Activated naive CD4-positive, alpha-beta T cell treated with anti-CD3 and anti-CD28 coated beads, Interleukin-2, amount 50 U/mL, for 24 hours (primary cell): ENCODE results near the gene NGF.
"Not testable (repeated sequence)": the region's sequence is repeated elsewhere in the genome, so short reads cannot be mapped to it uniquely, and the experiment has no call there.

Experiments
- H3K27ac Mint-ChIP-seq: one replicate; pipeline ENCODE4 v1.8.0; 2021; ENCODE audit warnings: mild to moderate bottlenecking, mixed read lengths
- H3K27me3 Mint-ChIP-seq: one replicate; pipeline ENCODE4 v1.8.0; 2021; ENCODE audit warnings: mixed read lengths
- H3K36me3 Mint-ChIP-seq: one replicate; pipeline ENCODE4 v1.8.0; 2021; ENCODE audit warnings: mixed read lengths
- H3K4me1 Mint-ChIP-seq: one replicate; pipeline ENCODE4 v1.8.0; 2021; ENCODE audit warnings: mixed read lengths
- H3K4me3 Mint-ChIP-seq: one replicate; pipeline ENCODE4 v1.8.0; 2021; ENCODE audit warnings: mild to moderate bottlenecking, mixed read lengths
- H3K9me3 Mint-ChIP-seq: one replicate; pipeline ENCODE4 v1.8.0; 2021; ENCODE audit warnings: mixed read lengths

The NGF gene

DNA sequence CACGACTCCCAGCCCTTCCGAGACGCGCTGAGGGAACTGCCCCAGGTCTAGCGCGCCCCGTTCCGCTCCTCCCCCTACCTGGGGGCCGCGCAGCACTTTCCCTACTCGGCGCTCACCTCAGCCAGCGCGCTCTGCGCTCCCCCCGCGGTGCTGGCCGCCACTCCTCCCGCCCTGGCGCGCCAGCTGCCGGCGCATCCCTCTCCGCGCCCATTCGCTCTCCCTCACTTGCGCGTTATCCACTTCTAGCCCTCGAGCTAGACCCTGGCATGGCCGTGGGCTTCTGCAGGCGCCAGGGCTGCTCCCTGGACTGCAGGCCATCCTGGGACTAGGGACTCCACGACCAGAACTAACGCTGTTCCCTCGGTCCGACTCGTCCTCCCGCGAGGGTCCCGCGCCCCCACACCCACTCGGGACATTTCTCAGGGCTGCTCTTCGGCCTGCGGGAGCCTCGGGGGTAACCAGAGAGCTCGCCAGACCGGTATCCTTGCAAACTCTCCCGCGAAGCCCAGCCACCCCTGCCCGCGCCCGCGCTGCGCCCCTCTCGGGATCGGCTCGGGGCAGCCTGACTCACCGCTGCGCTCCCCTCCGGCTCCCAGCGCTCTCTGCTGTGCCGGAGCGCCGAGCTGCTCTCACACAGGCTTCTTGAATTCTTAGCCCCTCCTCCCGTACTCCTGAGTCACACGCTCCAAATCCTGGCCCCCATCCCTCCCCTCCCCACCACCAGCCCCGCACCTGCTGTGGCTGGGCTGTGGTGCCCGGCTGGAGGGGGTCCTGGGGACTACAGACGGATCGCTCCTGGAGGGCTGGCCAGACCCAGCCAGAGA, at the start of gene NGF:
NGF (minus strand) TSS at position 617 of the 824 bp plus-strand sequence. CDS start 51,454 bp downstream, outside the sequence.
- H3K27me3 Mint-ChIP-seq, result peaks cover 31% of the 10 kb centered on the region
- H3K27ac Mint-ChIP-seq, result no peak within 1 kb of the TSS
- H3K4me3 Mint-ChIP-seq, result no peak within 1 kb of the TSS
- no peaks in the 10 kb centered on the region for H3K36me3 Mint-ChIP-seq
- H3K4me1 Mint-ChIP-seq, result no peaks in the 10 kb centered on the region
- peaks cover 7% of the 10 kb centered on the region for H3K9me3 Mint-ChIP-seq

DNA sequence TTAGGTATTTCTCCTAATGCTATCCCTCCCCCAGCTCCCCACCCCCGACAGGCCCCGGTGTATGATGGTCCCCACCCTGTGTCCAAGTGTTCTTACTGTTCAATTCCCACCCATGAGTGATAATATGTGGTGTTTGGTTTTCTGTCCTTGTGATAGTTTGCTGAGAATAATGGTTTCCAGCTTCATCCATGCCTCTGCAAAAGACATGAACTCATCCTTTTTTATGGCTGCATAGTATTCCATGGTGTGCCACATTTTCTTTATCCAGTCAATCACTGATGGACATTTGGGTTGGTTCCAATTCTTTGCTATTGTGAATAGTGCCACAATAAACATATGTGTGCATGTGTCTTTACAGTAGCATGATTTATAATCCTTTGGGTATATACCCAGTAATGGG, 45.4 kb upstream of the NGF start:
- not testable (repeated sequence) for H3K27me3 Mint-ChIP-seq, H3K36me3 Mint-ChIP-seq, H3K4me1 Mint-ChIP-seq, H3K4me3 Mint-ChIP-seq, H3K9me3 Mint-ChIP-seq, H3K27ac Mint-ChIP-seq

DNA sequence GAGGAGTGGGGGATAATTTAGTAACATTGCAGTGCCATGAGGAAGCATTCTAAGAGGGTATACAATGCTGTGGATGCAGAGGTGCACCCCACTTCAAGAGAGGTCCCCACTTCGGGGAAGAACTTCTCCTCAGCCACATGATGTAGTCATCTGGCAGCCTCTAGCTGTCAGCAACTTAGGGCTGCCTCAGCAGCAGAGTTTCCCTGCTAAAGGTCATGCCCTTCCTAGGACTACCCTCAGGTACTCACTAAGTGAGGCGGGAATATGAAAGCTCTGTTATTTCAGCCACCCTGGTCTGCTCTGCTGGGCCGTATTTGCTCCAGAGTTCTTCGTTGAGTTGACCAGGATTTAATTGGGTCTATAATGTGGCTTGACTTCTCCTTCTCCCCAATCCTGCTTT, 41.9 kb upstream of the NGF start:
- H3K27me3 Mint-ChIP-seq, result peaks cover 5% of the 10 kb centered on the region
- H3K4me3 Mint-ChIP-seq, result no peak overlapping the region
- H3K9me3 Mint-ChIP-seq, result no peaks in the 10 kb centered on the region
- no peaks in the 10 kb centered on the region for H3K4me1 Mint-ChIP-seq
- no peak overlapping the region for H3K27ac Mint-ChIP-seq
- H3K36me3 Mint-ChIP-seq, result no peaks in the 10 kb centered on the region

DNA sequence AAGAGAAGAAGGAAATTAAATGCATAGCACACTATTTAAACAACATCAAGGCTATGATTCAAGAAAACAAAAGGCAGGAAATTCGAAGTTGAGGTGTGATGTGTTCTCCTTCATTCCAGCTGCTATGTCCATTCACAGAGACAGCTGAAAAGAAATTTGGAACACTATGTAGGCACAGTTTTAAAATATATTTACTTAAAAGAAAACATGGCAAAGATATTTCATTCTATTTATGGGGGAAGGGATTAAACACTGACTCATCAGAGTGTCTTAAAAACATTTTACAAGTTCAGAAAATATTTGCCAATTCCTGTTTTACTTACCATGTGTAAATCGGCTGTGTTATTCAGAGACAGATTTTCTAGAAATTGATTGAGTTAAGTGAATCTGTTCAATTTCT, 39.4 kb upstream of the NGF start:
- Mint-ChIP-seq H3K9me3 (no peaks in the 10 kb centered on the region), H3K4me1 (no peaks in the 10 kb centered on the region), H3K36me3 (no peaks in the 10 kb centered on the region), H3K27me3 (peaks cover 3% of the 10 kb centered on the region), H3K4me3 (no peak overlapping the region), H3K27ac (no peak overlapping the region)

DNA sequence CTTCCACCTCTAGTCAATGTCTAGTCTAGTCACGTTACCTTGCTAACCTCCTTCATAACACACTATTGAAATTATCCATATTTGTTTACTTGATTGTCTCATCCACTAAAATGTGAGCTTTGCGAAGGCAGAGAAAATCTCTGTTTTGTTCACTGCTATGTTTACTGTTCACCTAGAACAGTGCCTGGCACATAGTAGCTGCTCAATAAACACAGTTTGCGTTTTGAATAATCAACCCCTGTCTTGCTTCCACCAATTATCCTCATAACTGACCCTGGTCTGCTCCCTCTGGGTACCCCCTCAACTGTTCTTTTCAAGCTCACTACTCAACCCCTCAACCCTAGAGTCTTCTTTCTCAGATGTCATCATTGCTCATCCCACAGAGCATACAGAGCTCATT, 36.5 kb upstream of the NGF start:
- H3K9me3 Mint-ChIP-seq, result no peaks in the 10 kb centered on the region
- H3K36me3 Mint-ChIP-seq, result no peaks in the 10 kb centered on the region
- no peak overlapping the region for H3K27ac Mint-ChIP-seq
- H3K27me3 Mint-ChIP-seq, result peaks cover 3% of the 10 kb centered on the region
- H3K4me1 Mint-ChIP-seq, result no peaks in the 10 kb centered on the region
- H3K4me3 Mint-ChIP-seq, result no peak overlapping the region

DNA sequence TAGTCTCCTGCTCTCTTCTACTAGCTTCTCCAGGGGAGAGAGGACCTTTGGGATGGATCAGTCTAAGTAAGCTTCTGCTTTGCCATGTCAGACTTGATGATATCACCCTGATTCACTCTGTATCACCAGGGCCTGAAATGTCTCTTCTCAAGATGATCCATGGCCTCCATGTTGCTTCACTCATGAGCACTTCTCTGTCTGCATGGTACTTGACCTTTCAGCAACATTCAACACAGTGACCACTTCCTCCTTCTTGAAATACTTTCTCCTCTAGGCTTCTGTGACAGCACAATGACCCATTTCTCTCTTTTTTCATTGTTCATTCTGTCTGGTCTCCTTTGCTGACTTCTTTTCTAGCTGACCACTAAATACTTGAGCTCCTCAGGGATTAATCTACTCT, 35.3 kb upstream of the NGF start:
- no peaks in the 10 kb centered on the region for H3K27me3 Mint-ChIP-seq
- H3K36me3 Mint-ChIP-seq, result no peaks in the 10 kb centered on the region
- no peak overlapping the region for H3K27ac Mint-ChIP-seq
- H3K4me3 Mint-ChIP-seq, result no peak overlapping the region
- no peaks in the 10 kb centered on the region for H3K9me3 Mint-ChIP-seq
- no peaks in the 10 kb centered on the region for H3K4me1 Mint-ChIP-seq

DNA sequence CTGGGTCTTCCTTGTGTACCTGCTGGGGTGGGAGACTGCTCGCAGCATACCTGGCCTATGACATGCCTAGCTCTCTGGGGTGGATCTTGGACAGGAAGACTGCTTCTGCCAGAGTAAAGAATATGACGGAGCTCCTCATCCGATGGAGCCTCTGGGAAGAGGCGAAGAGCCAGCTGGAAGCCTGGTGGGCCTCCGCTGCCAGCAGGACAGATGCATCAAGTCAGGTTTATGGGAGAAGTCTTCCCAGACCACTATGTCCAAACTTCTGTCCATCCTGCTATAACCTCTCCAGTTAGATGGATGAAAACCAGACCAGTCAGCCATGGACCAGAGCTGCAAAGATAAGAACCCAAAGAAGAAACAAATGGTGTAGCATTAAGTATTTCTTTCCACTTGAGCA, 27.7 kb upstream of the NGF start:
- Mint-ChIP-seq H3K4me1 (no peaks in the 10 kb centered on the region), H3K27me3 (peaks cover 3% of the 10 kb centered on the region), H3K36me3 (no peaks in the 10 kb centered on the region), H3K27ac (no peak overlapping the region), H3K9me3 (peaks cover 5% of the 10 kb centered on the region), H3K4me3 (no peak overlapping the region)

DNA sequence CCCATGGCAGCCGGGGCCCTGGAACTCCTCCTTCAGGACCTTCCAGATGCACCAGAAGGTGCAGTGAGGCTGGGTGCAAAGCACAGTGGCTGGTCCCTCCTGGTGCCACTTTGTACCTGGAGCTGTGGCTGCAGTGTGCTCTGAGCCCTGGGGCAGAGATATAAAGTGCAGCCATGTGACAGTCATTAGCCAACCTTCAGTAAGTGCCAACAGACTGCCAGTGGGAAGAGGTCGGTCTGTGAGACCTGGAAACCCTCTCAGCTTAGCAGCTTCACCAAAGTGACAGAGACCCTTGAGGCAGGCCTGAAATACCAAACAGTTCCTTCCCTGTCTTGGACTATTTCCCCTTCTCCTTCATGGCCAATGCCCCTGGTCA, 26.7 kb upstream of the NGF start:
- no peaks in the 10 kb centered on the region for H3K36me3 Mint-ChIP-seq
- H3K4me1 Mint-ChIP-seq, result no peaks in the 10 kb centered on the region
- no peak overlapping the region for H3K27ac Mint-ChIP-seq
- H3K27me3 Mint-ChIP-seq, result peaks cover 3% of the 10 kb centered on the region
- peaks cover 5% of the 10 kb centered on the region for H3K9me3 Mint-ChIP-seq
- no peak overlapping the region for H3K4me3 Mint-ChIP-seq

DNA sequence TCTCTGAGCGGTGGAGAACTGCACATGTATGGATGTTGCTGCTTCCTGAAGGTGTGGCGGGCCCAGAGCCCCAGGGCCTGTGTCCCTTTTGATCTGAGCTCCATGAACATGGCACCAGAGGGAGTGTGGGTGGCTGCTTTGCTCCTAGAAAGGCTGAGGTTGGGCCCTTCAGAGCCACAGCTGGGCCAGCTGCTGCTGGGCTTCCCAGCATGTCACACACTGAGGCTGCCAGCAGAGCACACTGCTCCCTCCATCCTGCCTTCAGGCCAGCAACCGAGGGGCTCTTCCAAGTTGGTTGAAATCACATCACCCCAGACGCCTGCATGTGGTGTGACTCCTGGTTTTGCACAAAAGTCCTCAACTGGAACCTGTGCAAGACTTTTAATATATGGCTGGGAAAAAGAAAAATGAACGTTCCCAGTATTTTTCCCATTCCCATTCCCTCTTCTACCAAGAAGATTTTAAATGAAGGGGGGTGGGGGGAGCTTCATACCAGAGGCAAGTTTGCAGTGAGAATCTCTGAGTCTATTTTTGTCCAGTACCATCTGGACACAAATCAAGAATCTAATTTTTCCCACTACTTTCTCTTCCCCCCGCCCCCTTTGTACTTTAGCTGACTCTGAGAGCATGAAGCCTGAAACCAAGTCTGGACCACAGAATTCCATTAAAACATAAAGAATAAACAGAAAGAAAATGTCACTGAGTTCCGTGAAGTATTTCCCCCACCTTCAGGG, 26.2 kb upstream of the NGF start:
- Mint-ChIP-seq H3K9me3 (peaks cover 5% of the 10 kb centered on the region), H3K4me3 (no peak overlapping the region), H3K27ac (no peak overlapping the region), H3K4me1 (no peaks in the 10 kb centered on the region), H3K27me3 (peaks cover 3% of the 10 kb centered on the region), H3K36me3 (no peaks in the 10 kb centered on the region)

DNA sequence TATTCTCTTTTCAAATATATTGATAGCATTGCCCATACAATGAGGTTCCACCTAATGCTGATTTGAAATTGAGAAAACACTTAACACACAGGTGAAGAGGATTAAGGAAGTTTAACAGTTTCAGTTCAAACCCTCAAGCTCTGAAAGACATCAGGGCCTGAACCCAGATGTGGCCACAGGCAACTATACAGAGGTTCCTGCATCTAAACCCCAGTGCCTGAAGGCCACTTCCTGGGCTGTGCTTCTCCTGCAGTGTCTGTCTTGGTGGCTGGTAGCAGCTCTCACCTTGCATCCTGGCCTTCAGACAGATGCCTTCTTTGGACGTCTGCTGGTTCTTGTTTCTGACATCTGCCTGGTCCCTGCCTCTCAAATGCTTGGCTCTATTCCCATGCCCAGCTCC, 25.1 kb upstream of the NGF start:
- Mint-ChIP-seq H3K4me3 (no peak overlapping the region), H3K36me3 (no peaks in the 10 kb centered on the region), H3K27ac (no peak overlapping the region), H3K27me3 (peaks cover 4% of the 10 kb centered on the region), H3K4me1 (no peaks in the 10 kb centered on the region), H3K9me3 (peaks cover 5% of the 10 kb centered on the region)

DNA sequence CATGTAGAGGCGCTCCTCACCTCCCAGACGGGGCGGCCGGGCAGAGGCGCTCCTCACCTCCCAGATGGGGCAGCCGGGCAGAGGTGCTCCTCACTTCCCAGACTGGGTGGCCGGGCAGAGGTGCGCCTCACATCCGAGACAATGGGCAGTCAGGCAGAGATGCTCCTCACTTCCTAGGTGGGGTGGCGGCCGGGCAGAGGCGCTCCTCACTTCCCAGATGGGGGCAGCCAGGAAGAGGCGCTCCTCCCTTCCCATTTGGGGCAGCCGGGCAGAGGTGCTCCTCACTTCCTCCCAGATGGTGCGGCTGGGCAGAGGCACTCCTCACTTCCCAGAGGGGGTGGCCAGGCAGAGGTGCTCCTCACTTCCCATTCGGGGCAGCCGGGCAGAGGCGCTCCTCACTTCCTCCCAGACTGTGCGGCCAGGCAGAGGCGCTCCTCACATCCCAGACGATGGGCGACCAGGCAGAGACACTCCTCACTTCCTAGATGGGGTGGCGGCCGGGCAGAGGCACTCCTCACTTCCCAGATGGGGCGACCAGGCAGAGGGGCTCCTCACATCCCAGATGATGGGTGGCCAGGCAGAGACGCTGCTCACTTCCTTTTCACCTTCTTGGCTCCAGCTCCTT, 22.6 kb upstream of the NGF start:
- H3K27ac Mint-ChIP-seq, H3K27me3 Mint-ChIP-seq, H3K36me3 Mint-ChIP-seq, H3K9me3 Mint-ChIP-seq, H3K4me3 Mint-ChIP-seq, H3K4me1 Mint-ChIP-seq: not testable (repeated sequence)

DNA sequence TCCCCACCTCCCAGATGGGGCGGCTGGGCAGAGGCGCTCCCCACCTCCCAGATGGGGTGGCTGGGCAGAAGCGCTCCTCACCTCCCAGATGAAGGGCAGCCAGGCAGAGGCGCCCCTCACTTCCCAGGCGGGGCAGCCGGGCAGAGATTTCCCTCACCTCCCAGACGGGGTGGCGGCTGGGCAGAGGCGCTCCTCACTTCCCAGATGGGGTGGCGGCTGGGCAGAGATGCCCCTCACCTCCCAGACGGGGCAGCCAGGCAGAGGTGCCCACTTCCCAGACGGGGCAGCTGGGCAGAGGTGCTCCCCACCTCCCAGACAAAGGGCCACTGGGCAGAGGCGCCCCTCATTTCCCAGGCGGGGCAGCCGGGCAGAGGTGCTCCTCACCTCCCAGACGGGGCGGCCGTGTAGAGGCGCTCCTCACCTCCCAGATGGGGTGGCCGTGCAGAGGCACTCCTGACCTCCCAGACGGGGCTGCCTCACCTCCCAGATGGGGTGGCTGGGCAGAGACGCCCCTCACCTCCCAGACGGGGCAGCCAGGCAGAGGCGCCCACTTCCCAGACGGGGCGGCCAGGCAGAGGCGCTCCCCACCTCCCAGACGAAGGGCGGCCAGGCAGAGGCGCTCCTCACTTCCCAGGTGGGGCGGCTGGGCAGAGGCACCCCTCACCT, 21.9 kb upstream of the NGF start:
- not testable (repeated sequence) for H3K9me3 Mint-ChIP-seq, H3K4me3 Mint-ChIP-seq, H3K36me3 Mint-ChIP-seq, H3K27ac Mint-ChIP-seq, H3K4me1 Mint-ChIP-seq, H3K27me3 Mint-ChIP-seq

DNA sequence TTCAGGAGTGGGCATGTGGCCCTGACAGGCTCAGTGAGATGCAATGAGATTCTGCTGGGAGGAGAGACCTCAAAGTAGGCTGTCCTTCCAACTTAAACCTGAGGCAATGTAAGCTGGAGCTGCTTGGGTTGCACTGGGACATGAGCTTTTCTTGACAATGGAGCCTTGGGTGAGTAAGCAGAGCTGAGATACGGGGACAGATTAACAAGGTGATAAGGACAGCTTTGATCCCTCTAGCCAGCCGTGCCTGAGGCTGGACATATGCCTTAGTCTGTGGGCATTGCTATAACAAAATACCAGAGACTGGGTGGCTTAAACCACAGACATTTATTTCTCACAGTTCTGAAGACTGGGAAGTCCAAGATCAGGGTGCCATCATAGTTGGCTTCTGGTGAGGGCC, 18.3 kb upstream of the NGF start:
- no peaks in the 10 kb centered on the region for H3K4me1 Mint-ChIP-seq
- H3K27ac Mint-ChIP-seq, result no peak overlapping the region
- peaks cover 5% of the 10 kb centered on the region for H3K9me3 Mint-ChIP-seq
- H3K4me3 Mint-ChIP-seq, result no peak overlapping the region
- peaks cover 2% of the 10 kb centered on the region for H3K27me3 Mint-ChIP-seq
- no peaks in the 10 kb centered on the region for H3K36me3 Mint-ChIP-seq

DNA sequence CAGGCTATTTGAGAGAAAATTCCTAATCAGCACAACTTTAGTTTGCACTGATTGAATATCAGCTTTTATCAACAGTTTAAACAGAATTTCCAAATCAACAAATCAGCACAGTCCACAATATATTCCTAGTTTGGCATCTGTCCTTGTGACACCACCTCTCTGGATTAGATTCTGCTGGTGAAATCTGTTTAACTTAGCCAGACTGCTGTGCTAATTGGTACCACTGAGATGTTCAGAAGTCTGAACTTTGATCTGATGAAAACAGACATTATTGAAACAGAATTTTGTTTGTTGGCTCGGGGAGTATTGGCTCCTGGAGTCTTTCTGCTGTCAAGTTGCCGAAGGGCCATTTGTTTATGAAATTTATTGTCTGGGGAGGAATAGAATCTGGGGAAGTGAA, 17.0 kb upstream of the NGF start:
- Mint-ChIP-seq H3K36me3 (no peaks in the 10 kb centered on the region), H3K4me3 (no peak overlapping the region), H3K27ac (no peak overlapping the region), H3K27me3 (peaks cover 2% of the 10 kb centered on the region), H3K9me3 (no peaks in the 10 kb centered on the region), H3K4me1 (no peaks in the 10 kb centered on the region)

DNA sequence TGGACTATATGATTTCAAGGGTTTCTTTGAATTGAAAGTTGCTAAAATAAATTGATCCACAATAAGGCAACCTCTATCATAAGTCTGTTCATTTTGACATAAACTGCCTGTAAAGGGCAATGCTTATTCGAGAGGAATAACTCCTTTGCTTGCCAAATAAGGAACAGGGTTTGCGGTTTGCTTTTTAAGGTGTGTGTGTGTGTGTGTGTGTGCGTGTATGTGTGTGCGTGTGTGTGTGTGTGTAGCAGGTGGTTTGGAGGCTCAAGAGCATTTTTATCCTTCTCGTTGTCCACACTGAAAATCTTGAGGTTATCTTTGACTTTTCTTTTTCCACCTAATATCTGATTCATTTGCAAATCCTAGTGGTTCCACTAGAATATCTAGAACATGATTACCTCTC, 13.1 kb upstream of the NGF start:
- Mint-ChIP-seq H3K36me3 (no peaks in the 10 kb centered on the region), H3K27me3 (peaks cover 2% of the 10 kb centered on the region), H3K9me3 (no peaks in the 10 kb centered on the region), H3K4me3 (no peak overlapping the region), H3K4me1 (no peaks in the 10 kb centered on the region), H3K27ac (no peak overlapping the region)

DNA sequence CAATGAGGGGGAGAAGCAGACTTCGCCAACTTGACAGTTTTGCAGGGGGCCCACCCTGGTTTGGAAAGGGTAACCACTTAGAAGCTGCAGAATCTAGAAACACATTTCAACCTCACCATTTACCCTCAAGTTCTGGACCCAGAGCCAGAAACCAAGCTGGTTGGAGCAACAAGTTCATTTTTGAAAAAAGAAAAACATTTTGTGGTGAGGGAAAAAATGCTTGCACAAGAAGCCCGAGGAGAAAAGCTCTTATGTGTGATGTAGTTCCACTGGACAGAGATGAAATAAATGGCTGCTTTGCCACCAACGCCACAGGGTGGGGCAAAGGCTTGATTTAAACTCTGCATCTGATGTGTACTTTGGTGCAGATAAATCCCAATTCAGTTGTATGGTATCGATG, 10.6 kb upstream of the NGF start:
- no peak overlapping the region for H3K27ac Mint-ChIP-seq
- H3K36me3 Mint-ChIP-seq, result no peaks in the 10 kb centered on the region
- no peaks in the 10 kb centered on the region for H3K4me1 Mint-ChIP-seq
- peaks cover 6% of the 10 kb centered on the region for H3K27me3 Mint-ChIP-seq
- no peak overlapping the region for H3K4me3 Mint-ChIP-seq
- no peaks in the 10 kb centered on the region for H3K9me3 Mint-ChIP-seq
